ENCODE results near the gene C10orf143. TPM values are rescaled to one million over a fixed set of nuclear protein-coding genes. Genes with fewer than 3 reads are reported as not detected.
A peak's percentile ranks its signal among the peaks of the same experiment; 100 is the strongest.

C10orf143 gene
- polyA plus RNA-seq, 2 of the 4 experiments (the other 2 are of a cell fraction), result 1.2 to 1.6 TPM

- ChIA-PET POLR2A (no interaction called here), CTCF (no interaction called here)
- no peak for TF ChIP-seq CHD2 (IDR thresholded peaks at IDR 0.05; ENCODE audit: low read length, partially characterized antibody)
- TF ChIP-seq, protein P1, sequence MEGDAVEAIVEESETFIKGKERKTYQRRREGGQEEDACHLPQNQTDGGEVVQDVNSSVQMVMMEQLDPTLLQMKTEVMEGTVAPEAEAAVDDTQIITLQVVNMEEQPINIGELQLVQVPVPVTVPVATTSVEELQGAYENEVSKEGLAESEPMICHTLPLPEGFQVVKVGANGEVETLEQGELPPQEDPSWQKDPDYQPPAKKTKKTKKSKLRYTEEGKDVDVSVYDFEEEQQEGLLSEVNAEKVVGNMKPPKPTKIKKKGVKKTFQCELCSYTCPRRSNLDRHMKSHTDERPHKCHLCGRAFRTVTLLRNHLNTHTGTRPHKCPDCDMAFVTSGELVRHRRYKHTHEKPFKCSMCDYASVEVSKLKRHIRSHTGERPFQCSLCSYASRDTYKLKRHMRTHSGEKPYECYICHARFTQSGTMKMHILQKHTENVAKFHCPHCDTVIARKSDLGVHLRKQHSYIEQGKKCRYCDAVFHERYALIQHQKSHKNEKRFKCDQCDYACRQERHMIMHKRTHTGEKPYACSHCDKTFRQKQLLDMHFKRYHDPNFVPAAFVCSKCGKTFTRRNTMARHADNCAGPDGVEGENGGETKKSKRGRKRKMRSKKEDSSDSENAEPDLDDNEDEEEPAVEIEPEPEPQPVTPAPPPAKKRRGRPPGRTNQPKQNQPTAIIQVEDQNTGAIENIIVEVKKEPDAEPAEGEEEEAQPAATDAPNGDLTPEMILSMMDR (IDR thresholded peaks at IDR 0.05), result no peak
- no peak for TF ChIP-seq FOSB (CRISPR knock-in tag; IDR thresholded peaks at IDR 0.05)
- no peak for TF ChIP-seq RARB (CRISPR knock-in tag; IDR thresholded peaks at IDR 0.05)
- no peak for TF ChIP-seq HDAC2 (IDR thresholded peaks at IDR 0.05)
- TF ChIP-seq REST (IDR thresholded peaks at IDR 0.05), result no peak
- no peak overlapping the region for H3K27ac ChIP-seq
- no peak overlapping the region for H3K4me3 ChIP-seq
- H3K4me2 ChIP-seq, result no peak overlapping the region
- FAIRE-seq (no peak), DNase-seq (ENCODE audit: low read depth in 1 of 2, low spot score in 1 of 2) (no peak), ATAC-seq (no peak)
- 20% methylated on average over 4 of the region's 4 CpGs for WGBS (ENCODE audit: missing lambda C conversion rate)
- no peaks in the 10 kb centered on the region for H3K4me1 ChIP-seq
- no peaks in the 10 kb centered on the region for H3K9me3 ChIP-seq
Observed at GRCh38 chr10:130079614-130080460, 30.8 kb downstream of the C10orf143 start.

GRCh38 chr10:130078120-130078519, 32.5 kb downstream of the C10orf143 start:
- POLR2A ChIA-PET, result no interaction called here
- CTCF ChIA-PET, result no interaction called here
- no peak for DNase-seq (ENCODE audit: low read depth in 1 of 2, low spot score in 1 of 2)
- TF ChIP-seq RNF2 (IDR thresholded peaks at IDR 0.05; ENCODE audit: borderline replicate concordance, low read depth) (no peak), BHLHE40 (IDR thresholded peaks at IDR 0.05; ENCODE audit: low read depth, low read length) (no peak), PBX3 (IDR thresholded peaks at IDR 0.05) (no peak), HDAC2 (IDR thresholded peaks at IDR 0.05) (no peak), EHF (CRISPR knock-in tag; IDR thresholded peaks at IDR 0.05) (no peak), MYC (IDR thresholded peaks at IDR 0.05; ENCODE audit: borderline replicate concordance, low read length) (no peak)
- TF ChIP-seq, protein P1 (IDR thresholded peaks at IDR 0.05), result no peak
- WGBS (ENCODE audit: missing lambda C conversion rate), result 45% methylated on average over 3 of the region's 3 CpGs
- no peak overlapping the region for H3K4me2 ChIP-seq
- no peaks in the 10 kb centered on the region for H3K9me3 ChIP-seq
- no peaks in the 10 kb centered on the region for H3K4me1 ChIP-seq
- no peak overlapping the region for H3K27ac ChIP-seq
- ATAC-seq, result no peak
- peak; percentile 56 for FAIRE-seq
- no peak overlapping the region for H3K4me3 ChIP-seq

DNA sequence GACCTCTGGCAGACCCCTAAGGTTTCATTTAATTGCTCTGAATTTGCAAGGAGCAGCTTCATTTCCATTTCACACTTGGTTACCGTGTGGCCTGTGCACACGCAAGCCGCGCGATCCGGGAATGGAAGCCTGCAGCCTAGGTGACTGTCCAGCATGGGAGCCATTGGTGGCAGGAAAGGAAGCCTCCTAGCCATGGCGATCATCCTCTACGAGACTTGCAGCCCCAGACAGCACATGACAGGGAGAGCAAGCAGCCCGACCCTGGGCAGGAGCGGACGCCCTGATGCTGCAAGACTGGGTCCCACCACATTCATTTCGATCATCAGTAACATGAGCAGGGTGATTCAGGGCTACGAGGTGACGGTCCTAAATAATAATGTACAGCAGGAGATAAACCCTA, 33.9 kb downstream of the C10orf143 start:
- ChIA-PET CTCF (no interaction called here), POLR2A (no interaction called here)
- FAIRE-seq, result no peak
- Histone ChIP-seq H3K4me1 (no peaks in the 10 kb centered on the region), H3K9me3 (0 out of 3 replicates have a peak, but pooled peaks cover 2% of the 10 kb centered on the region), H3K27ac (no peak overlapping the region), H3K4me3 (no peak overlapping the region), H3K4me2 (no peak overlapping the region)
- TF ChIP-seq CEBPB (IDR thresholded peaks at IDR 0.05) (no peak), CHD2 (IDR thresholded peaks at IDR 0.05; ENCODE audit: low read length, partially characterized antibody) (no peak), REST (IDR thresholded peaks at IDR 0.05) (no peak), MYC (IDR thresholded peaks at IDR 0.05; ENCODE audit: borderline replicate concordance, low read length) (no peak), GATA3 (IDR thresholded peaks at IDR 0.05; ENCODE audit: borderline replicate concordance) (no peak)
- 66% methylated on average over 14 of the region's 14 CpGs for WGBS (ENCODE audit: missing lambda C conversion rate)
- no peak for ATAC-seq
- DNase-seq (ENCODE audit: low read depth in 1 of 2, low spot score in 1 of 2), result no peak
